GM12865 (cell line): ENCODE data around the gene HTR2A.
A peak's percentile ranks its signal among the peaks of the same experiment; 100 is the strongest.

ENCODE experiments used
- DNase-seq: peaks from one replicate; pipeline ENCODE4 v3.0.0; 2010; ENCODE audit warnings: low read depth
- H3K4me3 ChIP-seq: 2 replicates; pipeline ENCODE4 v1.5.1; 2011; ENCODE audit warnings: mild to moderate bottlenecking, low read depth, low read length, control low read depth
- TF ChIP-seq, protein P1 (sequence below): IDR thresholded peaks from 2 replicates; pipeline ENCODE4 v1.5.1; 2011; ENCODE audit warnings: low read length, control low read depth, low read depth, inconsistent platforms; ENCODE audit not compliant: insufficient read depth; ENCODE audit errors: missing control alignments

HTR2A gene

DNA sequence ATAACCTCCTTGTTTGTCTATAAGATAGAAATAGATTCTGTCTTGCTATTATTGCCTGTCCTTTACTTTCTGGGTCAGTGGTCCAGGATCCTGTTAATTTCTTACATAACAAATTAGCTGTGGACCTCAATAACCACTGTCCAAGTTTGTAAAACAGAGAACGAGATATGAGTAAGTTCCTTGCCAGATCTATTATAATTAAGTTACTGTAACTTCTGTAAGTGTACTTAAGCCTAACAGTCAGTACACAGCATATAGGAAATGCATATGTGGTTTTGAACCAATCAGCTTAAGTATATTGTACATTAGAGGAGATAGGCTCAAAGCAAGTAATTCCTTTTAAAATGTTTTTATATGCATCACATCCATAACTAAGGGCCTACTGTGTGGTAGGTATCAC is 34.9 kb downstream of the HTR2A start:
- no peak overlapping the region for H3K4me3 ChIP-seq
- TF ChIP-seq, protein P1, sequence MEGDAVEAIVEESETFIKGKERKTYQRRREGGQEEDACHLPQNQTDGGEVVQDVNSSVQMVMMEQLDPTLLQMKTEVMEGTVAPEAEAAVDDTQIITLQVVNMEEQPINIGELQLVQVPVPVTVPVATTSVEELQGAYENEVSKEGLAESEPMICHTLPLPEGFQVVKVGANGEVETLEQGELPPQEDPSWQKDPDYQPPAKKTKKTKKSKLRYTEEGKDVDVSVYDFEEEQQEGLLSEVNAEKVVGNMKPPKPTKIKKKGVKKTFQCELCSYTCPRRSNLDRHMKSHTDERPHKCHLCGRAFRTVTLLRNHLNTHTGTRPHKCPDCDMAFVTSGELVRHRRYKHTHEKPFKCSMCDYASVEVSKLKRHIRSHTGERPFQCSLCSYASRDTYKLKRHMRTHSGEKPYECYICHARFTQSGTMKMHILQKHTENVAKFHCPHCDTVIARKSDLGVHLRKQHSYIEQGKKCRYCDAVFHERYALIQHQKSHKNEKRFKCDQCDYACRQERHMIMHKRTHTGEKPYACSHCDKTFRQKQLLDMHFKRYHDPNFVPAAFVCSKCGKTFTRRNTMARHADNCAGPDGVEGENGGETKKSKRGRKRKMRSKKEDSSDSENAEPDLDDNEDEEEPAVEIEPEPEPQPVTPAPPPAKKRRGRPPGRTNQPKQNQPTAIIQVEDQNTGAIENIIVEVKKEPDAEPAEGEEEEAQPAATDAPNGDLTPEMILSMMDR: no peak
- peak; percentile 21 for DNase-seq

DNA sequence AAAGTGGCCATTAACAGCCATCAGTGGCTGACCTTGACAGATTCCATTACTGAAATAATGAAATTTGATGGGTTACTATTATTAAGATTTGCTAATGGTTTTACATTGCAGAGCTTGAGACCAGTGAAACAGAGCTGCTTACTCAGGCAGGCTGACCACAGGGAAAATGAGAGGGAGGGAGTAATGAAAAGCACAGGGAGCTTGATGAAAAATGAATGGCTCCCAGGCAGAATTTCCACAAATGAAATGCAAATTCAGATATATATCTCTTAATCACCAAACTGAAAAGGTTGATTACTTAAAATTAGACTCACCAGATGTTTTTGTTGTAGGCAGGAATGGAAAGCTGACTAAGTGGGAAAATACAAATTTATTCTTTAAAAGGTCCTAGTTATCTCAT is 36.1 kb downstream of the HTR2A start:
- TF ChIP-seq, protein P1: no peak

DNA sequence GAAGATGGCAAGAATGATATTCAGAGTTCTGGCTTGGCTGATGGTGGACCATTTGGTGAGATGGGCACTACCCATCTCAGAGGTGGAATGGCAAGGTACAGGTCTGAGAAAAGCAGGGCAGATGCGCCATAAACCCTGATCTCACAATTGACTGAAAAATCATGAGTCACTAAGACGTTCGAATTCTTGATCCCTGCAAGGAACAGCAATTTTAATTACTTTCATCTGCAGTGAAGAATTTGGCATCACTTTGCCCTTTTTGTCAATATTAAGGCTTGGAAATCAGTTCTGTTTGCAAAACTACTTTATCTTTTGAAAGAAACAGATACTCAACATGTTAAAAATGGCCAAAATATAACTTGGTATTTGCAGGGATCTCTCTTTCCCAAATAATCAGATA is 38.1 kb downstream of the HTR2A start:
- no peak overlapping the region for H3K4me3 ChIP-seq
- DNase-seq: no peak
- TF ChIP-seq, protein P1: no peak

More for the DNA sequence above, 36.1 kb downstream of the HTR2A start:
- DNase-seq: no peak
- no peak overlapping the region for H3K4me3 ChIP-seq

DNA sequence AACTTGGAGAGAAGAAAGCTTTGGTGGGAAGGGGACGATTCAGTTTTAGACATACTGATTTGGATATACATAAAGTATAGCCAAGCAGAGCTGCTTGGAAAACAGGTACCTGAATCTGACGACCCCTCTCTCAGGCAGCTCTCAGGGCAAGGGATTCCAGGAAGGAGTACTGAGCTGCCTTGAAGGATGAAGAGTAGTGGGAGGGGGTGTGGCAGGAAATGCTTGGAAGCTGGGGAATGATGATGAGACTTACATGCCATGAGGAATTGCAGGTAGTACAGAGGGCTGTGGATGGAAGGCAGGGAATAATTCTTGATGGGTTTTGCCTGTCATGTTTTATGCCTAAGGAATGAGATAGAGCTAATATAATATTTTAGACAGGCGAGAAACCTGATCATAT is 38.7 kb downstream of the HTR2A start:
- DNase-seq: no peak
- H3K4me3 ChIP-seq: no peak overlapping the region
- TF ChIP-seq, protein P1: no peak

DNA sequence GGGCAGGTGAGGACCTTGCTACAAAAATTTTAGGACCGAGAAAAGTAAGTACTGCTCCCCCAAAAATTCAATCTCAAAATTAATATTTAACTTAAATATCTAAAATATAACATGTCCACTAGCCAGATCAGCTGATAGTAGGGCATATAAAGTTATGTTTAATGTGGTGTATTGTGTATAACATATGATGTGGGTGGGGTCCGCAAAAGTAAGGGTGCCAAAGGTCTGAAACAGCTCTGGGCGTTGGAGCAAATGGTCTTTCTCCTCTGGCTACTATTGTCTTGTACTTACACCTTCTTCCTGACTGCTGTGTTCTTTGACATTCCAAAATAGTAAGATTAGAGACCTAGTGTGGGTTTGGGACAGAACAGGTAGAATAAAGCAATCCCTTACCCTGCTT is 41.2 kb downstream of the HTR2A start:
- H3K4me3 ChIP-seq: no peak overlapping the region
- TF ChIP-seq, protein P1: no peak
- DNase-seq: no peak

DNA sequence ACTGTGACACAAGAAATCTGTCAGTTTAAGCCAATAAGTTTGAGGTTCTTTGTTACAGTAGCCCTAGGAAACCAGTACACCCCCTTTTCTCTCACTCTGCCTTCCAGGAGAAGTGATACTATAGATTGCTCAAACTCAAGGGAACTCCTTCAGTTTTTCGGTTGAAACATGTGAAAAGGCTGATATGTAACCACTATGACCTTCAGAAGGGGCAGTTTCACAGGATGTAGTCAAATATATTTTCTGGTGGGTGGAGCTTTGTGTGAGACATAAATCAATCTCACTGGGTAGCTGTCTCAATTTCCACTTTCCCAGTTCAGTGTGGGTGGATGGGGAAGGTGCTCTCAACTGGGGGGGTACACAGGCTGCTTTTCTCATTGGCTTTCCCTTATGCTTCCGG is 41.7 kb downstream of the HTR2A start:
- TF ChIP-seq, protein P1: no peak
- DNase-seq: peak; percentile 71
- H3K4me3 ChIP-seq: no peak overlapping the region

DNA sequence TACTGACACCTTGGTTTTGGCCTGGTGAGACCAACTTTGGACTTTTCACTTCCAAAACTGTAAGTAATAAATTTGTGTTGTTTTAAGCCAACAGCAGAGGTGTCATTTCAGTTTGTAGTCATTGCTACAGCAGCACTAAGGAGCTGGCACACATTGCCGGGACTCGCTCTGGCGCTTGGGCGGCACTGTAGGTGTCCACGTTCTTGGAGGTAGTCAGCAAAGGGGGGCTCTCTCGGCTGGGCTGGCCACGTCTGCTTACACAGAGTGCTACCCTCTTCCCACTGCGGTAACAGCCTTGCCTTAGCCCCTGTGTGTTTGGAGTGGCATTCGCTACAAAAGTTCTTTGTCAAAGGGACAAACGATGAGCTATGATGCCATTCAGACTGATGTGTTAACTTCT is 44.7 kb downstream of the HTR2A start:
- DNase-seq: no peak
- no peak overlapping the region for H3K4me3 ChIP-seq
- TF ChIP-seq, protein P1: no peak
